Upper lobe of left lung (tissue), 4 donors: ENCODE measurements around the gene LMTK2.

Experiments
- CTCF ChIP-seq, 6 experiments: fragments of 450-650 bp in 4 of 6; fragments of 200-600 bp in 2 of 6; sonication (generic) in 2 of 6; IDR thresholded peaks; one replicate each; pipeline ENCODE4 v1.5.1; 2016 to 2019; ENCODE audit warnings: antibody characterized with exemption in 6 of 6
- POLR2A ChIP-seq, 4 donors: fragments of 450-650 bp; IDR thresholded peaks; one replicate each; pipeline ENCODE4 v1.5.1; 2016 to 2017; ENCODE audit warnings: antibody characterized with exemption in 4 of 4, mild to moderate bottlenecking in 2 of 4

- TF ChIP-seq CTCF (IDR thresholded peaks at IDR 0.05) (no peak), POLR2A (IDR thresholded peaks at IDR 0.05) (no peak)
Measured at GRCh38 chr7:98110249-98111022, 3.8 kb downstream of the LMTK2 start.
